ENCODE measurements around the gene WNT11.

WNT11 gene

DNA sequence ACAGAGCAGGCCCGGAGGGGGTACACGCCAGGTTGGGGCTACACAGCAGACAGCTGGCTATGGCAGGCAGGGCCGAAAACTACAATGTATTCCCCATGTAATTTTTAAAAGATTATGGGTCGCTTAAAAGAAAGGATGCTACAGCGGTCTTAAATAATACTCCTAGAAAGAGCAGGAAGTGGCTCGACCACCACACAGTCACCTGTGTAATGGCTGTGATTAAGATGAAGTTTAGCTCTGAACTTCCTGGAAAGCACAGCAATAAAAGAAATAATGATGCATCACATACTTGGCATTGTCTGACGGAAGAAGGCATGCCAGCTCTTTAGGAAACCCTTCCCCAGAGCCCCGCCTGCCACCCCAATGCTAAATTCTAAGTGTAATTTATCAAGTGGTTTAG is 32.6 kb downstream of the WNT11 start:
- no peak for DNase-seq (ENCODE audit: low spot score)

DNA sequence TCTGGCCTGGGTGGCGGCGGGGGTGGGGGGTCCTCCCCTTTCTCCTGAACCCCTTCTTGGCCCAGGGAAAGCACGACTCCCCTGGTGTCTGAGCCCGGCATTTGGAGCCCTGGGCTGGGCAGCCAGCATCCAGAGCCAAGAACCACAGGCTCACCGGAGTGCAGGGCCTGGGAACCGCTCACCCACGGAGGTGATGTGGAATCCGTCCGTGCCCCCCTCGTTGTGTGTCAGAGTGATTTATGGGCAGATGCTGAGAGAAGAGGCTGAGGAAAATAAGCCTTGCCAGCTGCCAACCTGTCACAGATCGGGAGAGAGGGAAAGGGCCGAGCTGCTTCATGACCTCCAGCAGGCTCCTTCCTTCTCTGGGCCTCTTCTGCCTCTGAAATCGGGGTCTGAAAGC is 33.7 kb downstream of the WNT11 start:
- DNase-seq (ENCODE audit: low spot score), result no peak

DNA sequence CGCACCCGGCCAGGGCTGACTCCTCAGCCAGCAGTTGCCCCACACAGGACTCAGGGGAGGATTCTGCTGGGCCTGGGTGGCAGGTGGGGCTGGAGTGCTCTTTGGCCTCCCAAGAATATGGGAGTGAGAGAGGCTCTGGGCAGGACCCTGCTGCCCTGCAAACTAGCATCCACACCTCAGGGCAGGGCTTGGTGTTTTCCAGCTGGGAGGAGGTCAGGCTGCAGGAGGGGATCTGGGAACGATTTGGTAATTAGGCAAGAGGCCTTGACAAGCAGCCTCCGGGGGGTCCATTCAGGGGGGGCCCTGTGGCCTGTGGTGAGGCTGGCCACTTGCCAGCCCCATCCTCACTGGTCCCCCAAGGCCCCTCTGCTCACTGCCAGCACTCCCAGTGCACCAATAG is 35.8 kb downstream of the WNT11 start:
- no peak for DNase-seq (ENCODE audit: low spot score)

DNA sequence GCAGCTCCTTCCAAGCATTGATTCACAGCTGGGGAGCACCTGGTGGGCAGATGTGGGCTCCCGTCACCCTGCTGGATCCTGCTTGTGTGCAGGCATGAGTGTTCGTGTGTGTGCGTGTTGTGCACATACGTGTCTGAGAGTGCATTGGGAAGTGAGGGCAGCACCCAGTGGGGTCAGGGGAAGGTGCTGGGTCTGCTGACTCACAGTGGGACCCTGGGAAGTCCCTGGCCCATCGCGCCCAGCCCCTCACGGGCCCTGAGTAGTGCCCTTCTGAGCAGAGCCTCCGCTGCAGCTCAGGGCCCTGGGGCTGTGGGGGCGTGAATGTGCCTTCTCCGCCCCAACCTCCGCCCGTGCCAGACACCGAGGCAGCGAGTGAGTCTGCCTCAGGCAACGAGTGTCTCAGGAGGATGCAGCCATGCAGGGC is 36.8 kb downstream of the WNT11 start:
- no peak for DNase-seq (ENCODE audit: low spot score)

DNA sequence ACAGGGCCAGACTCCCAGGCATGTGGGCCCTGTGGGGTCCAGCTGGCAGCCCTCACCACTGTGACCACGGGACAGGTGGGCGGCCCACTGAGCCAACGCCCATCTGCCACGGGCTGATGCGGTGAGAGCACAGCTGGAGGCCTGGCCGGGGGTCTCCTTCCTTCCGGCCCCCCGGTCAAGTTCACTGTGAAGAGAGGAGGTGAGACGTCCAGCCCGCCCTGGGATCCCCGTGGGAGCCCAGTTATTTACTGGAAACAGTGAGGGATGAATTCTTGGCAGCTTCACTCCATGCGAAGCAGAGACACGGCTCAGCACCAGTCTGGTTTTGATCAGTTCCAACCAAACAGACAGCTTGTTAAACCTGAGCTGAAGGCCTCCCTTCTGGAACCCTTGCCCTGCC is 38.7 kb downstream of the WNT11 start:
- DNase-seq (ENCODE audit: low spot score), result no peak

DNA sequence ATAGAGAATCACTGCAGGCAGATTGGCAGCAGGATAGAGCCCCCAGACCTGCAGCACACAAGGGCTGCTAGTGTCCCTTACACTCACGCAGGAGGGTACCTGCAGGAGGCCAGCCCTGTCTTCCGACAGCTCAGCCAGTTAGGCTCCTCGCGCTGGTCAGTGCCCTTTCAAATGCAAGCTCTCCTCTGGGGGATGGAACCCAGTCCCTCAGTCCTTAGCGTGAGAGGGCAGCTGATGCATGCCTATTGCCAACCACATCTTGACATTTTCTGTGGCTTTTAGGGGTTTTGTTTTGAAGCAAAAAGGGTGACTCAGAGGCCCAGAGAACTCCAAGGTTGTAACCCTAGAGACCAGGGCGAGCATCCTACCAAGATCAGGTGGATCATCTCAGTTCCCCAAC is 40.0 kb downstream of the WNT11 start:
- no peak for DNase-seq (ENCODE audit: low spot score)

DNA sequence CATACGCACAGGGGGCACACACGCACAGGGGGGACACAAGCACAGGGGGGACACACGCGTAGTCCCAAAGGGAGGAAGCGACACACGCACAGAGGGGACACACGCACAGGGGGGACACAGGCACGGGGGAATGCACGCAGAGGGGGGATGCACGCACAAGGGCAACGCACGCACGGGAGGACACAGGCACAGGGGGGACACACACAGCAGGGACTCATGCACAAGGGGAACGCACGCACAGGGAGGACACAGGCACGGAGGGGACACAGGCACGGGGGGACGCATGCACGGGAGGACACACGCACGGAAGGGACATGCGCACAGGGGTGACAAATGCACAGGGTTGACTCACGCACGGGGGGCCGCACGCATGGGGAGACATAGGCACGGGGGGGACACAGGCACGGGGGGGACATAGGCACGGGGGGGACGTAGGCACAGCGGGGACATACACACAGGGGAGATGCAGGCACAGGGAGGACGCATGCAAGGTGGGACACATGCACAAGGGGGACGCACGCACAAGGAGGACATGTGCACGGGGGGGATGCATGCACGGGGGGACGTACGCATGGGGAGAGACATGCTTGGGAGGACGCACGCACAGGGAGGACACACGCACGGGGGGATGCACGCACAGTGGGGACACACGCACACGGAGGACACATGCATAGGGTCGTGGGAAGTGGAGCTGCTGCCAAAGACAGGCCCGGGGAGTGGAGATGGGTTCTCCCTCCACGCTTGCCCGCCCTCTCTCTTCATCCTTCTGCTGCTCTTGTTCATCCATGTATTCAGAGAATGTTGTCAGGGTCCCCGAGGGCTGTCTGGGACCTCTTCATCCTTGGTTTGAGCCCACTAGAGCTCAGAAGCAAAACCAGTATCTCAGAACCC is 41.2 kb downstream of the WNT11 start:
- no peak for DNase-seq (ENCODE audit: low spot score)

DNA sequence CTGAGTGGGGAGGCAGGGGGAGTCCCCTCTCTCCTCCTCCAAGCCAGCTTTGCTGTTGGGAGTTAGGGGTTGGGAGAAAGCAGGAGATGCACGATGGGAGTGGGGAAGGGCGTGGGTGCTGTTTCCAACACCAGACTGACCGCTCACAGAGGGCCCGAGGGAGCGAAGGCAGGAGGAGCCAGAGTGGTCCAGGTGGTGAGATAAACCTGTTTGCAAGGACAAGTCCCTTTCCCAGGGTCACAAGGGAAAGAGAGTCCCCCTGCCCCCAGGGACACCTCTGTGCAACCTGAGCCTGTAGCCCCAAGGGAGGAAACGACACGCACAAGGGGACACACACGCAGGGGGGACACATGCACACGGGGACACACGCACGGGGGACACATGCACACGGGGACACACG is 42.2 kb downstream of the WNT11 start:
- DNase-seq (ENCODE audit: low spot score), result no peak

DNA sequence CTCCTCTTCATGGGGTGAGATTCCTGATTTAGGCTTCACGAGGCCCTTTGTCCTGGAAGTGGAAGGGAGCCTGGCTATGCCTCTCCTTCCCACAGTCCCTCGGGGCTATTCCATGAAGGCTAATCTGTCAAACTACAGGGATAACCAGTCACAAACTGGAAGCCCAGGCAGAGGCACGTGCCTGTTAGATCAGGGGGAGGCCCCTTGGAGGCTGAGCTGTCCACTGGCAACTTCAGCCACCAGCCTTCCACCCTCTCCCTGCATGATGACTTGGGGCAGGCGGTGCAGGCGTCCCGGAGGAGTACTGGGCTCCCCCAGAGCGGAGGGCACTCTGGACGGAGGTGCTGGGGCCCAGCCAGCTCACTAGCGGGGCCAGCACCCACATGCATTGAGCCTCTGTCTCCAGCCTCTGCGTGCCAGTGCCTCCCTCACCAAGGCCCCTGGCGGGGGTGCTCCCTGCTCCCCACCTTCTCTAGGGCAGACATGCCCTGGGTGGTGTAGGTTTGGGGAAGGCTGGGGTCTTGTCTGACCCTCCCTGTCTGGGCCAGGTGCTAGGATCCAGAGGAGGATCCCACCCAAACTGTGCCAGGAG is 42.9 kb downstream of the WNT11 start:
- DNase-seq (ENCODE audit: low spot score), result no peak

DNA sequence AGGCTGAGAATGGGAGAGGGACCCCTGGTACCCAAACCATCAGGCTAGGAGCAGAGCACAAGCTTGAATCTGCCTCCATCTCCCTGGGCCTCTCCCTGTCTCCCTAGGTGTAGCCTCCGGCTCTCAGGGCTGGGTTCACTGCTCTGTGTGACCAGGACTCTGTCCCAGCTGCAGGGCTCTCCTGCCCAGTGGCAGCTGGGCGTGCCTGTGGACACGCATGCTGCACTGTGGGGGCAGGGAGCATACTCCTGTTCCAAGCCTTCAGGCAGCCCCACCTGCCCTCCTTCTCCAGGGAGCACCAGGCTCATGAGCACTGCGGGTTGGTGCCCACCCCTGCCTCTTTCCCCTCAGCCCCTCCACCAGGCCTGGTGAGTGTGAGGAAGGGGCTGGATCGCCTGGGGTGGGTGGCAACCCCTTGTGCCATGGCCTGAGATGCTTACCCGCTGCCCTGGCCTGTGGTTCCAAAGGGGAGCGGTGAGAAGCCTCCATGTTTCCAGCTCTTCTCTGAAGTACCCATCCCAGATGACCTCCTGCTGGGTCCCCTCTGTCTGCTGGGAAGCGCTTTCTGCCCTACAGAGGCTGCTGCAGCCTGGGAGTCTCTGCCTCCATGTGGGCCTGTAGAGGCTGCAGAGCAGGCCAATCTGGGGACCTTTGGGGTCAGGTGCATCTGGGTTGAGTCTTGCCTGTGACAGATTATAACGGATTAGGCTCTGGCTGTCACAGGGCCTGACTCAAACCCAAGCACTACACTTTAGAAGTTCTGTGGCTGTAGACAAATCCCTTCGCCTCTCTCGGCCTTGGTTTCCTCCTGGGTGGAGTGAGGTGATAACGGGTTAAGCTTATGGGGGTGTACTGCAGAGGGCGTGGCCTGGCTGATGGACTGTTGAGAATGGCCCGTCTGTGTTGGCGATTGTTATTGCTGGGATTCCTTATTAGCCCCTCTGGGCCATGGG is 43.7 kb downstream of the WNT11 start:
- no peak for DNase-seq (ENCODE audit: low spot score)

DNA sequence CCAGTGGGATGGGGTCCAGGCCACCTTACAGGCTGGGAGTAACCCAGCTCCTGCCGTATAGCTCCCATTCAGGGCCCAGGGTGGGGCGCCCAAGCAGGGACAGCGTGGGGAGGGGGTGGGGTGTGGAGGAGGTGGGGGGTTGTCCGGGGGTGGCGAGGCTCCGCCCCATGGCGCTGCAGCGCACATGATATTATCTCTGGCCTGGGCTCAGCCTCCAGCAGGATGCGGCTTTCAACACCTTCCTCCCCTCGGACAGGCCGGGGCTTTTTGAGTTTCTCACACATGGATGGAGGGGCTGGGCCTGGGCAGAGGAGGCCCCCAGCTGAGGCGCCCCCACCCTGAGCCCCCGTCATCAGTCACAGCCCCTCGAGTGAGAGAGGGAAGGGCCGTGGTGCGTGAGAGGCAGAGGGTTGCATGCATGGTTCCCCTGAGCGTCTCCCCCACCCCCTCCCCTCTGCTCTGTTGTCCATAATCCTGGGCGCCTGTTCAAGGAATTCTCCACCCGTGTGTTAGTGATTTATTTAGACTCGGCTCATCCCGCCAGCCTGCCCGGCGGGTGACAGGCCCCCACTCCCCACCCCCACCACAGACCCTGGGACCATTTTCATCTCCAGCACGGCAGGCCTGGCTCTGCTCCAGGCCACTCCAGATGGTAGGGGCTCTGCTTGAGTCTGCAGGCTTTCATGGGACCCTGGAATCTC is 44.9 kb downstream of the WNT11 start:
- DNase-seq (ENCODE audit: low spot score), result no peak

DNA sequence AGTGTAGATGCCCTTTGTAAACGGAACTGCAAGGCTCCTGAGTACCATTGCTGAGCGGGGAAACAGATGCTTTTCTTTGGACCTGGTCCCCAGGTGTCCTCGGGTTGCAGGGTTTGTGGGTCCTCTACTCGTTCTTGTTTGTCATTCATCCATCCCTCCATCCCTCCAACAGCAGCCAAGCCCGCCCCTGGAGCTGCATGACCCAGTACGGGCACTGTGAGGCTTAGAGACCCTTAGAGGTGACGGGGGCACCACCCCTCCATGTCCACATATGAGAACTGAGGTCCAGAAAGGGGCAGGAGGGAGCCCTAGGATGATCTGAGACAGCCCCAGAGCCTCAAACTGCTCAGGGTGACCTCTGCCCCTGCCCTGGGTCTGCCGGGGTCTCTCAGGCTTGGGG is 45.4 kb downstream of the WNT11 start:
- DNase-seq (ENCODE audit: low spot score), result no peak

DNA sequence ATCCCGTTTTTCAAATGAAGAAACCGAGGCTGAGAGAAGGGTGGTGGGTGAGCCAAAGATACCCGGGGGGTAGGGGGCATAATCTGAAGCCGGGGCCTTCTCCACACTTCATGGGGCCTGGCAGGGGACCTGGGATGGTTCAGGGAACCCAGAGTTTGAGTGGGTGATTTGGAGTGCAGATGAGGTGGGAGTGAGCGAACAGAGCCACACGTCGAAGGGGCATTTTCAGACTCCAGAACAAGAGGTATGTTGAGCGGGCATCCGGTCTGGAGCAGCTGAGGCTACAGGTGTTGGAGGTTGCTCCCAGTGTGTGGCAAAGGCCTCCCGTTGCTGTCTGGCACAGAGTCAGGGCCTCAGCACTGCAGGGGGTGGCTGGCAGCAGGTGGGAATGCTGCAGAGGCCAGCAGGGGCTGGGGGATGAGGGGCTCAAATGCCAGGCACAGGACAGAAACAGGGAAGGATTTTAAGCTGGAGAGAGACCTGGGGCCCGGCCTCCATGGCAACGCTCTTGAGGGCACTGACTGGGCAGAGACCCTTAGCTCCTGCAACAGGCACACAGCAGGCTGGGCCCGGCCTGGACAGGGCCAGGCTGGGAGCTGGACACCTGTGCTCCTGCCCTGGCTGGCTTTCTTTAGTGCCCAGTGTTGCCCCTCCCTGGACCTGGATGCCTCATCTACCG is 46.2 kb downstream of the WNT11 start:
- DNase-seq (ENCODE audit: low spot score), result no peak

DNA sequence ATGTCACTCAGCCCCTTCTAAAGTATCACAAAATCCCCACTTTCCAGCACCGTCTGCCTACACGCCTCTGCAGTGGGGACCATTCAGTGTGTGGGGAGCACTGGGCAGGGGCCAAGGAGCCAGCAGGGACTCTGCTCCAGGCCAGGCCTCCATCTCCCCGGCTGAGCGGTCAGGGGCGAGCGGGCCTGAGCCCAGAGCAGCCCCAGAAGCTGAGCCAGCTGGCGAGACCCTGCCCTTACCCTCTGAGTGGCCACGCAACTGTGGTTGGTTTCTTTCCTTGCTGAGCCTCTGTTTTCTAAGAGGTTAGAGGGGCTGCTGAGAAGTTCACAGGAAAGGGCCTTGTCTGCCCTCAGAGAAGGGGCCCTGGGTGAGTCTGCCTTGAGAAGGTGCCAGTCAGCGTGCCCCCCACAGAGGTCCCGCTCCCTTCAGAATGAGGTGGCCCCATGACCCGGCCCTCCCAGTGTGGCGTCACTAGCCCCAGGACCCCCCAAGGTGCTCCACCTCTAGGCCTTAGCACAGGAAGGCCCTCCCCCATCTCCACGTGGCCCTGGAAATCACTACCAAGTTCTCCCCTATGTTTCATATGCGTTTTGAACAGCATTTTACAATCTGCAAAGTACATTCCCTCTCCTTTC is 46.9 kb downstream of the WNT11 start:
- no peak for DNase-seq (ENCODE audit: low spot score)

DNA sequence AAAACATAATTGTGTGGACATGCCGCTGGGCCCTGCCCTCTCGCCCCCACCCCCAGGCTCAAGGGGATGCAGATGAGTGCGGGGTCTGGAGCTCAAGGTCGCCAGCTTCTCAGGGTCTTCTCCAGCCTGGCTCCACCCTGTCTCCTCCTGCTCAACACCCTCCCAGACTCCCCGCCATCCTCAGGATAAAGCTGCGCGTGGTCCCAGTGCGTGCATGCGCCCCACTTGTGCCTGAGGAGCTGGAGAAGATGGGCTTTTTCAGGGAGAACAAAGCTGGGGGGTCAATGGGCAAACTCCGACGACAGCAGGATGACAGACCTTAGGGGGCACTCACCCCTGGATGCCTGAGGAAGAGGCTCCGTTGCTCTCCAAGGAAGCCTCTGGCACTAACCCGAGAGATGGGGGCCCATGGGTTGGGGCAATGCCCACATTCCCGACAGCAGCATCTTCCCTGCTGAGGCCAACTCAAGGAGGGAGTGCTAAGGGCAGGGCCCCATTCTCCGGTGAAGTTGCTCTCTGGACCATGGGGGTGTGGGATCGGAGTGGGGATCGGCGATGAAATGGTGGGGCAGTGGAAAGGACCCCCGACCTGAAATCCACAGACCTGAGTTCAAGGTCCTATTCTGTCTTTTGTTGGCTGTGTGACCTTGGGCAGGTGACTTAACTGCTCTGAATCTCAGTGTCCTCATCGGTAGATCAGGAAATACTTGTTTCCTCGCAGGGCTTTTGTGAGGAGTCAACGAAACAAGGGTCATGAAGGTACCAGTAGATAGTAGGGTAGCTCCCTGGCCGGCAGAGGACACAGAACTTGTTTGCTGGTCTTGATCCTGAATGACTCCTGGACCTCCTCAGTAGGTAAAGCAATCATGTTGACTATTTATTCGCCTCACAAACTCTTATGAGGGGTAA is 47.7 kb downstream of the WNT11 start:
- no peak for DNase-seq (ENCODE audit: low spot score)

DNA sequence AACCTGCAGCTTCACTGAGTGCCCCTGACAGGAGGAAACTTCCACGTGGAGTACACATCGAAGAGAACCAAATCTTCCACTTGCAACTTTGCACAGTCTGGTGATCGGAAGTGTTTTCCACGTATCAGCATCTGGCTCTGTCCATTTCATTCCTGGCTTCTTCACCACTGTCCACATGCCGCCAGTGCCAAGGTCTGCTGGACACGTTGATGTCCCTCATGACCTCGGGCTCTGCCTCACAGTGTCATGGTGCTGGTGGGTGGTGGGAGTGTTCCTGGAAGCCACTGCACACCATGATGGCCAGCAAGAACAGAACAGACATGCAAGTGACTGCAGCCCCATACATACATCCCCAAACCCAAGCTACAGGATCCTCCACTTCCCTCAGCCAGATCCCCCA is 48.4 kb downstream of the WNT11 start:
- DNase-seq (ENCODE audit: low spot score), result no peak

DNA sequence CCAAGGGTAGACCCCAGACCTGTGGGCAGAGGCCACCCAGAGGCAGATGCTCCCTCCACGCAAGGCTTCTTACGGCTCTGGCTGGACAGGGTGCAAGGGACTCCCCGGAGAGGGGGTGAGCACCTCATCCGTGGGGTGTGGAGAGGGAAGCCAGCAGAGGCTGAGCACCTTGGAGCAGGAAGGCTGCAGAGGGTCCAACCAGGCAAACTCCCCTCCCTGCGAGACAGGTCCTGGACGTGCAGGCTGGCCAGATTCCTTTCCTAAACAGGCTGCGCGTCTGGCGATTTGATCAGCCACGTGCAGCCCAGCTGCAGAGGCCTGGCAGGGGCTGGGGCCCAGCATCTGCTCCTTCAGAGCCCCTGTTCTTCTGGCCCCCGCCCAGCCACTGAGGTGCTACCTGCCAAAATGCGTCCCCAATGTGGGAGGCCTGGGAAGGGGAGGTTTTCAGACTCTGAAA is 49.3 kb downstream of the WNT11 start:
- no peak for DNase-seq (ENCODE audit: low spot score)

DNA sequence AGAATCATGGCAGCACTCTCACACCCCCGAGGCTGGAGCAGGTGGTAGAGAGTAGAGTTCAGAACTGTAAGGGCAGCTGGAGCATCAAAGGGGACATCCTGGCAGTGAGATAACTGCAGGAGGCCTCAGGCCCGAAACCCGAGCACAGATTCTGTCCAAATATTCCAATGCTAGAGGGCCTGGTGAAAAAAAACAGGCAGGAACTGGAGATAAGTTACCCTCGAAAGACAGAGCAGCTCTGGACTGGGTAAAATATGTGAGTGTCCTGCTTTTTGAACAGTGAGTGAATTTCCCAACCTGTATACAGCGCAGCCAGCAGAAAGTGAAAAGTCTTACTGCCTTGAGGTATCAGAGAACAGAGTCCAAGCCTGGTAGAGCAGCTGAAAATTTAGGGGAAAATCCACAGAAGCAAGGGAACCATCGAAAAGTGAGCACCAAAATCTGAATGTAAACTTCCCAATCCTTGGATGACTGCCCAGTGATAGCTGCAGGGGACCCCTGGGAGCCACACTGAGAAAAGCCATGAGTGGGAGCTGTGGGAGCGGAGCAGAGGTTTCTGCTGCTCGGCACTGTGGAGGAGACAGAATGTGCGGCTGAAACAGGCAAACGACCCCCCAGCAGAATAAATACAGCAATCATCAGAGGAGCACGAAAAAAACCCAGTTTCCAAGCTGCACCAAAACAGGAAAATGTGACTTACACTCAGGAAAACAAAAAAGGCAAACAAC is 50.6 kb downstream of the WNT11 start:
- no peak for DNase-seq (ENCODE audit: low spot score)

DNA sequence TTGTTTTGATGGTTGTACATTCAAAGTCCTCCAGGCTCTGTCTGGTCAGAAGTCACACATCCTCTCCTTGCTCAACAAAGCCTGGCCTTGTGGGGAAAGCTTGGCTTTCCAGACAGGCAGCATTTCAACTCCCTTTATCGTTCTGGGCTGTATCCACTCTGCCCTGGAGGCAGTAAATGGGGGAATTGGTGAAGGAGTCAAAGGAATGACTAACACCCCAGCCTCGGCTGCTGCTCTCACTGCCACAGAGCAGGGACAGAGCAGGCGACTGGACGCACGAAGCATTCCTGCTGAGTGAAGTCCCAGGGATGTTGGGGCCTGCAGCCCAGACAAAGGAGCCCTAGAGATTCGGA is 52.8 kb downstream of the WNT11 start:
- no peak for DNase-seq (ENCODE audit: low spot score)
